GM23248 (cell line): ENCODE results near the gene SLC2A1. TPM values are rescaled to one million over a fixed set of nuclear protein-coding genes. Genes with fewer than 3 reads are reported as not detected.

Experiments used
- DNase-seq: peaks from one replicate; pipeline ENCODE4 v3.0.0-alpha.2; 2015
- H2AFZ ChIP-seq: fragments of 200-600 bp; sonication (generic); 2 replicates; pipeline ENCODE4 v1.6.1; 2016; ENCODE audit warnings: antibody characterized with exemption
- H3F3A ChIP-seq: fragments of 200-600 bp; sonication (generic); 2 replicates; pipeline ENCODE4 v1.6.1; 2016; ENCODE audit warnings: mild to moderate bottlenecking, antibody characterized with exemption, mixed run types; ENCODE audit not compliant: insufficient read depth
- H3K27ac ChIP-seq: fragments of 200-600 bp; sonication (generic); 2 replicates; pipeline ENCODE4 v1.5.1; 2016; ENCODE audit warnings: mild to moderate bottlenecking
- H3K27me3 ChIP-seq: fragments of 200-600 bp; sonication (generic); replicated peaks from 2 replicates; pipeline ENCODE4 v1.6.1; 2016; ENCODE audit warnings: mild to moderate bottlenecking; ENCODE audit not compliant: insufficient read depth
- H3K36me3 ChIP-seq: fragments of 200-600 bp; sonication (generic); 2 replicates; pipeline ENCODE4 v1.6.1; 2016; ENCODE audit warnings: low read depth, mild to moderate bottlenecking
- H3K4me1 ChIP-seq: fragments of 200-600 bp; sonication (generic); 2 replicates; pipeline ENCODE4 v1.6.1; 2016; ENCODE audit warnings: mild to moderate bottlenecking; ENCODE audit not compliant: insufficient read depth
- H3K4me2 ChIP-seq: fragments of 200-600 bp; sonication (generic); one replicate; pipeline ENCODE4 v1.6.1; 2016; ENCODE audit warnings: mild to moderate bottlenecking; ENCODE audit not compliant: unreplicated experiment
- H3K4me3 ChIP-seq: fragments of 200-600 bp; sonication (generic); 2 replicates; pipeline ENCODE4 v1.5.1; 2016; ENCODE audit warnings: mild to moderate bottlenecking
- H3K79me2 ChIP-seq: fragments of 200-600 bp; sonication (generic); 2 replicates; pipeline ENCODE4 v1.6.1; 2016; ENCODE audit warnings: mild to moderate bottlenecking; ENCODE audit not compliant: insufficient read depth
- H3K9ac ChIP-seq: fragments of 200-600 bp; sonication (generic); 2 replicates; pipeline ENCODE4 v1.6.1; 2016; ENCODE audit warnings: mild to moderate bottlenecking
- H3K9me2 ChIP-seq: fragments of 200-600 bp; sonication (generic); 2 replicates; pipeline ENCODE4 v1.6.1; 2016; ENCODE audit warnings: mixed run types, mild to moderate bottlenecking, moderate library complexity; ENCODE audit not compliant: insufficient read depth
- H3K9me3 ChIP-seq: fragments of 200-600 bp; sonication (generic); one replicate; pipeline ENCODE4 v1.6.1; 2017; ENCODE audit warnings: low read depth
- H4K20me1 ChIP-seq: fragments of 200-600 bp; sonication (generic); 2 replicates; pipeline ENCODE4 v1.6.0; 2016; ENCODE audit not compliant: insufficient read depth
- EZH2 ChIP-seq: fragments of 200-600 bp; sonication (generic); IDR thresholded peaks from 2 replicates; pipeline ENCODE4 v1.6.1; 2018; ENCODE audit warnings: antibody characterized with exemption, mild to moderate bottlenecking; ENCODE audit not compliant: insufficient read depth, poor library complexity, severe bottlenecking
- EZH2phosphoT487 ChIP-seq: fragments of 200-600 bp; sonication (generic); IDR thresholded peaks from 2 replicates; pipeline ENCODE4 v1.6.1; 2018; ENCODE audit warnings: antibody characterized with exemption, moderate library complexity, mild to moderate bottlenecking, low read depth; ENCODE audit not compliant: insufficient read depth
- WGBS, 2 experiments: methylation state at CpG; one replicate each; pipeline ENCODE4 v1.1.6; 2015 to 2017; ENCODE audit warnings: low lambda C conversion rate in 2 of 2, low coverage in 1 of 2; ENCODE audit errors: missing lambda C conversion rate in 2 of 2; 5-methylcytosine and 5-hydroxymethylcytosine counted together
- in situ Hi-C: fragments of 300-500 bp; cut with MboI; formaldehyde crosslinking; loops from 2 replicates; pipeline ENCODE4 v1.15.0; 2020
- polyA plus RNA-seq: library from polyadenylated mRNA; unstranded; fragments of >200 nt; fragmentation: Nextera tagmentation; extraction: Ambion mirVana; gene quantifications from 2 replicates; pipeline ENCODE4 v1.2.1, GENCODE V29; 2016
- total RNA-seq: library from RNA; depleted of rRNA; stranded (reverse); fragments of >200 nt; shearing (Covaris generic); gene quantifications from 2 replicates; pipeline ENCODE4 v1.2.3, GENCODE V29; 2014

The SLC2A1 gene
- total and polyA plus RNA-seq, 2 experiments from 2014 or later, result 142 to 315 TPM

GRCh38 chr1:42942444-42942843, 16.2 kb downstream of the SLC2A1 start:
- TF ChIP-seq EZH2 (no peak), EZH2phosphoT487 (no peak)
- H4K20me1 ChIP-seq, result no peaks in the 10 kb centered on the region
- in situ Hi-C loops, result no loop called here
- peaks cover 18% of the 10 kb centered on the region; the same call in 1 of the 2 replicates for H3K36me3 ChIP-seq
- no peaks in the 10 kb centered on the region for H3K9me3 ChIP-seq
- H3K4me3 ChIP-seq, result no peak overlapping the region
- peaks cover 52% of the 10 kb centered on the region for H3K4me1 ChIP-seq
- H3F3A ChIP-seq, result peaks cover 52% of the 10 kb centered on the region
- peak overlapping the region; percentile 77 for H3K4me2 ChIP-seq
- no peak for DNase-seq
- H2AFZ ChIP-seq, result no peak overlapping the region
- no peaks in the 10 kb centered on the region for H3K27me3 ChIP-seq
- peaks cover 78% of the 10 kb centered on the region for H3K79me2 ChIP-seq
- 85 to 87% methylated on average over 6 of the region's 6 CpGs for whole genome bisulfite sequencing, 2 experiments
- H3K27ac ChIP-seq, result peak overlapping the region; percentile 97
- no peaks in the 10 kb centered on the region for H3K9me2 ChIP-seq
- H3K9ac ChIP-seq, result peak overlapping the region; percentile 54

DNA sequence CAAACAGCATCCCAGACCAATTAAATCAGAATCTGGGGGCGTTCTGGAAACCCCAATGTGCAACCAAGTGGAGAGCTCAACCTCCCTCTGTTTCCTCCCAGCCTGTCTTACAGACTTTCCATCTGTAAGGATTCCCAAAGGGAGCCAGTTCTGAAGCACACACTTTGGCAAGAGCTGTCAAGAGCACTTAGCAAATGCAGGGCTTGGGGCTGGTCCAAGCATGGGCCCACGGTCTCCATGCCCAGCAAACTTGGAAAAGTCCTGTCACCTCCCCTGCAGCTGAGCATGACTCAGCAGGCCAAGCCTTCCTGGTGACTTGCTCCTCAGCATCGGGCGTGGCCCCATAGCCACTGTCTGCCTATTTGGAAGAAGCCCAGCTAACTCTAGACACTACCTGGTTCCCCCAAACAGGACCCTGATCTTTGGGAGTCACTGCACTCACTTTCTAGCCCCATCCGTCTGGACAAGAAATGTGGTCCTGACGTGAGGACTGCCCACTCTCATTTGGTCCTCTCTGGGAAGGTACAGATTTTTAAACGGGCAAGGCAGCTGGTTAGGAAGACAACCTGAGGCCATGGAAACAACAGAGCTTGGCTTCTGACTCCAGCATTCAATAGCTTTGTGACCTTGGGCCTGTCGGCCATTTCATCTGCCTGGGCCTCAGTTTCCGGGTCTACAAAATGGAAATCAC, 16.9 kb downstream of the SLC2A1 start:
- Histone ChIP-seq H3K9me2 (no peaks in the 10 kb centered on the region), H2AFZ (no peak overlapping the region), H3K79me2 (peaks cover 78% of the 10 kb centered on the region), H3K9me3 (no peaks in the 10 kb centered on the region), H3K9ac (peak overlapping the region; percentile 74), H3K4me1 (peaks cover 59% of the 10 kb centered on the region), H3K27me3 (no peaks in the 10 kb centered on the region), H3F3A (peaks cover 59% of the 10 kb centered on the region), H3K4me3 (peak overlapping the region; percentile 33; the same call in 1 of the 2 replicates), H3K4me2 (peak overlapping the region; percentile 77), H3K27ac (peak overlapping the region; percentile 97), H3K36me3 (peaks cover 18% of the 10 kb centered on the region; the same call in 1 of the 2 replicates), H4K20me1 (no peaks in the 10 kb centered on the region)
- TF ChIP-seq EZH2phosphoT487 (no peak), EZH2 (no peak)
- in situ Hi-C loops, result no loop called here
- peak; percentile 99 for DNase-seq
- 40 to 43% methylated on average over 9 of the region's 9 CpGs for WGBS, 2 experiments

DNA sequence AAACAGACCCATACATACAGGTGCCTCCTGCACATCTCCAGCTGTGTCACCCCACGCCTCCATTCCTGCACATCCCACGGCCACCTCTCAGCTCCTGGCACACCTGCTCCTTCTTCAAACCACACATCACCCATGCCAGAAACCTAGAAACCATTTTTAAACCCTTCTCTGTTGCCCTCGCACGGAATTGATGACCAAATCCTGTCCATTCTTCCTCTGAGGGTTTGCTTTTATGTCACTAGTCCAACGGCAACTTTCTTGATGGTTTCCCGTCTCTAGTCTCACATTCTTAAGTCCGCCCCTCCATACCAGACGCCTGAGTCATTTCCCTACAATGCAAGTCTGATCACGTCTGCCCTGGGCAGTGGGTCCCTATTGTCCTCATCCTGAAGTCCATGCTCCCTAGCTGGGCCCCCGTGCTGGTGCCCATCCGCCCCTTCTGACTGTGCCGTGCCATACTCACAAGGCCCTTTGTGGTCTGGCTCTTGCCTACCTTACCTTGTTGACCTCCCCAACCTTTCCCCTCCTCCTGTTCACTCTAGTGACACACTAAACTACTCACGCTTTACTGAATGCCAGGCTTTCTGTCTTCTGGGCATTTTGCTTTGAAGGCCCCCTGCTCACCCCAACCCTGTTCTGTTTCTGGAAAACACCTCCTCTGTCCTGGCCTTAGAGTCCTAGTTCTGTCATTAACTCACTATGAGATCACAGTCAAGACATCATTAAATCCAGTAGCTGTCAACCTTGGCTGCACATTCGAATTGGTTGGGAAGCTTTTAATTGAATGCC, 17.6 kb downstream of the SLC2A1 start:
- 20 to 21% methylated on average over 14 of the region's 14 CpGs for WGBS, 2 experiments
- no peaks in the 10 kb centered on the region for H4K20me1 ChIP-seq
- peaks cover 66% of the 10 kb centered on the region for H3K4me1 ChIP-seq

More for the DNA sequence above, 17.6 kb downstream of the SLC2A1 start:
- Histone ChIP-seq H3K9ac (peak overlapping the region; percentile 74), H2AFZ (no peak overlapping the region), H3K4me2 (peak overlapping the region; percentile 77), H3K27me3 (no peaks in the 10 kb centered on the region), H3K79me2 (peaks cover 73% of the 10 kb centered on the region), H3K4me3 (peak overlapping the region; percentile 33), H3F3A (peaks cover 61% of the 10 kb centered on the region), H3K9me2 (no peaks in the 10 kb centered on the region), H3K36me3 (peaks cover 18% of the 10 kb centered on the region; the same call in 1 of the 2 replicates), H3K9me3 (no peaks in the 10 kb centered on the region), H3K27ac (peak overlapping the region; percentile 97)
- in situ Hi-C loops, result no loop called here
- DNase-seq, result peak; percentile 97
- no peak for TF ChIP-seq EZH2
- TF ChIP-seq EZH2phosphoT487, result no peak
